Stimulated activated CD8-positive, alpha-beta memory T cell treated with anti-CD3 and anti-CD28 coated beads, Interleukin-4, amount 100 ng/mL, for 4 hours (primary cell): Measurements from ENCODE around the gene CPSF7.
A peak's percentile ranks its signal among the peaks of the same experiment; 100 is the strongest.
"Not testable (repeated sequence)": the region's sequence is repeated elsewhere in the genome, so short reads cannot be mapped to it uniquely, and the experiment has no call there.

Source experiments
- DNase-seq, 2 donors: peaks; one replicate each; pipeline ENCODE4 v3.0.0-alpha.2; 2020; ENCODE audit warnings: low read depth in 2 of 2, low spot score in 1 of 2

The CPSF7 gene

DNA sequence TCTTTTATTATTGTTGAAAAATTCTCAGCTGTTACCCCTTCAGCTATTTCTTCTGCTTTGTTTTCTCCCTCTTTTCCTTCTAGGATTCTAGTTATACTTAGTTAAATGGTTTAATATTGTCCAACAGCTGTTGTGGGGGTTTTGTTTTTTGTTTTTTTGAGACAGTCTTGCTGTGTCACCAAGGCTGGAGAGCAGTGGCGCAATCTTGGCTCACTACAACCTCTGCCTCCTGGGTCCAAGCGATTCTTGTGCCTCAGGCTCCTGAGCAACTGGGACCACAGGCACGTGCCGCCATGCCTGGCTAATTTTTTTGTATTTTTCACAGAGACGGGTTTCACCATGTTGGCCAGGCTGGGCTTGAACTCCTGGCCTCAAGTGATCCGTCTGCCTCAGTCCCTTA, 12.8 kb upstream of the CPSF7 start:
- DNase-seq = no peak

DNA sequence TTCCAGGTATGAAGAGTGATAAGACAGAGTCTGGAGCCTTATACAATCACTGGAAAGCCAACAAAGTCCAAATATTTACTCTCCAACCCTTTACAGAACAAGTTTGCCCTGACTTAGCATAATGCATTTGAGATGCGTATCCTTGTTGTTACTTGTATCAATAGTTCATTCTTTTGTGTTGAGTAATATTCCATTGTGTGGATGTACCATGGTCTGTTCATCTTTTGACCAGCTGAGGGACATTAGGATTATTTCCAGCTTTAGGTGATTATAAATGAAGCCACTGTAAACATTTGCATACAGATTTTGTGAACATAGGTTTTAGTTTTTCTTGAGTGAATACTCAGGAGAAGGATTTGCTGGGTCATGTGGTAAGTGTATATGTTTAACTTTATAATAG, 9.8 kb upstream of the CPSF7 start:
- DNase-seq = no peak

DNA sequence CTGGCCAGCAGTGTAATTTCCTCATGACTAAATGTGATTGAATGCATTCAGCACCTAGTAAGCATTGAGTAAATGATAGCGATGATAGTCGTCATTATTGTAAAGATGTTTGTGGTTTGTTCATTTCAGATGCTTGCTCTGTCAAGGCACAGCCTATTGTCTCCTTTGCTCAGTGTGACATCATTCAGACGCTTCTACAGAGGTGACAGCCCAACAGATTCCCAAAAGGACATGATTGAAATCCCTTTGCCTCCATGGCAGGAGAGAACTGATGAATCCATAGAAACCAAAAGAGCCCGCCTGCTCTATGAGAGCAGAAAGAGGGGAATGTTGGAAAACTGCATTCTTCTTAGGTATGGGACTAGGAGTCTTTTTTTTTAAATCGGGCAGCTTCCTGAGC, 7.7 kb upstream of the CPSF7 start:
- DNase-seq = no peak

DNA sequence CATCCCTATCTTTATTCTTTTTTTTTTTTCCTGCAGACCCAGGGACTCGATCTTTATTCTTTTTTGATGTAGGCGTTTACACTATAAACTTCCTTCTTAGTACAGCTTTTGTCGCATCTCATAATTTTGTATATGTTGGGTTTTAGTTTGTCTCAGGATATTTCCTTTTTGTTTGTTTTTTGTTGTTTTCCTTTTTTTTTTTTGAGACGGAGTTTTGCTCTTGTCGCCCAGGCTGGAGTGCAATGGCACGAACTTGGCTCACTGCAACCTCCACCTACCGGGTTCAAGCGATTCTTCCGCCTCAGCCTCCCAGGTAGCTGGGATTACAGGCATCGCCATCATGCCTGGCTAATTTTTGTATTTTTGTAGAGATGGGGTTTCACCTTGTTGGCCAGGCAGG, 1.1 kb upstream of the CPSF7 start:
- not testable (repeated sequence) for DNase-seq

DNA sequence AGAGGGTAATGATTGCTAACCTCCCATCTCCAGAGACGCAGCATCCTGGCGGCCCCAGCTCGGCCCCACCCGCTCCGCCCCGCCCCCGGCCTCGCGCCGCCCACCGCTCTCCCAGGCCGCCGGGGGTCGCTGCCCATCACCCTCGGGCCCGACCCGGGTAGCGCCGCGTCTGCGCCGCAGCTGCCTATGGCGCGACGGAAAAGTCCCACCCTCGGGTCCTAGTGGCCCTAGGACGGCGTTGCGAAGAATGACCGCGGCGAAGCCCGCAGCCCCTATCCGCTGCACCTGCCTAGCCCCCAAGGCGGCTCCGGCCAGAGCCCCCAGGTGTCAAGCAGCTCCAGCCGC, 457 bp downstream of the CPSF7 start:
- peak; percentile 15 to 50 for DNase-seq

DNA sequence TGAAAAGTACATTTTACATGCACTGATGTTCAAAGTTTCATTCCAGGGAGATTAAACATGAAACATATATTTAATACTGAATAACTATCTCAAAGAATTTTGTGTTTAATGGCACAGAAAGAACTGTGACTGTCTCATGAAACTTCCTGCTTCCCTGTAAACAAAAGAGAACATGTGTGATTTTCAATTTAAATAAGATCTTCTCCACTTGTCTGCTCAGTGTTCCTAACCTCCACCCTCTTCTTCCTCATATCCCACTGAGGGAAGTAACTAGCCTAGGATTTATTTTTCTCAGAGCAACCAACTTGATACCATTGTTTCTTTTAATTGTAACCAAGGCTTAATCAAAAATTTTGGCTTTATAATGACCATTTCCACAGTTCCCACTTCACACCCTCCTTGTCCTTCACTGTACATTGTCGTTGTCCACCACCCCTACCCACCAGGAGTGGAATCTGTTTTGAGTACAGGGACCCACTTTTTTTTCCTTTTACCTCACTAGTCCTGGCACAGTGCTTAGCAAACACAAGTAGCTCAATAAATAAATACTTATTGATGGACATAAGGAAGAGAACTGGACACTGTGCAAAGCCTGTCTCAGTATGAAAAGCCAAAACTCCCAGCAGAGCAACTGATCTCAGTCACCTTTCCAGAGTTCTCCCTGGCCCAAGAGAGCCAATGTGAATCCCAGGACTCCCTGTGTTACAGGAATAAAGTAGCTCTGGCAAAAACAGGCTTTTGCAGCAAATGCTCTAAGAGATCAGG, 4.2 kb downstream of the CPSF7 start:
- no peak for DNase-seq

DNA sequence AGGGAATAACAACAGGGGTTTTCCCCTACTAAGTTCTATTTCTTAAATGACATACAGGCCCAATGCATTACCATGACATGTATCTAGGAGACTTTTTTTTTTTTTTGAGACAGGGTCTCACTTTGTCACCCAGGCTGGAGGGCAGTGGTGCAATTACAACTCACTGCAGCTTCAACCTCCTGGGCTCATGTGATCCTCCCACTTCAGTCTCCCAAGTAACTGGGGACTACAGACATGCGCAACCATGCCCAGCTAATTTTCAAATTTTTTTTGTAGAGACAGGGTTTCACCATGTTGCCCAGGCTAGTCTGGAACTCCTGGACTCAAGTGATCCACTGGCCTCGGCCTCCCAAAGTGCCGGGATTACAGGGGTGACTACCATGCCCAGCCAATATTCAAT, 7.5 kb downstream of the CPSF7 start:
- no peak for DNase-seq

DNA sequence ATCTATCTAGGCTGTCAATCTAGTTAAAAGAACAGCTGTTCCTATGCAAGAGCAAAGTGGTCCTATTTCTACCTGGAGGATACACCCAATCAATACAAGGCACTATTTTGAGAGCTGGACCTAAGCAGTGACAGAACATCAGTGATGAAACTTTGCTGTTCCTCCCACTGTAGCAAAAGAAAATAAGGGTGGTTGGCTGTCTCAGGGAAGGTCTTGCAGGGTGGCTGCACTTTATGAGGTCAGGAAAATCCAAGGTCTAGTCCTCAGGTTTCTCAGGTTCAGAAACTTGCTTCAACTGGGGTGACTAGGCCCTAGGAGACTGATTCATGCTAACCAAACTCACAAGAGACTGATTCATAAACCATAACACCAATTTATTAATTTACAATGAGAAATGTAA, 11.6 kb downstream of the CPSF7 start:
- no peak for DNase-seq

DNA sequence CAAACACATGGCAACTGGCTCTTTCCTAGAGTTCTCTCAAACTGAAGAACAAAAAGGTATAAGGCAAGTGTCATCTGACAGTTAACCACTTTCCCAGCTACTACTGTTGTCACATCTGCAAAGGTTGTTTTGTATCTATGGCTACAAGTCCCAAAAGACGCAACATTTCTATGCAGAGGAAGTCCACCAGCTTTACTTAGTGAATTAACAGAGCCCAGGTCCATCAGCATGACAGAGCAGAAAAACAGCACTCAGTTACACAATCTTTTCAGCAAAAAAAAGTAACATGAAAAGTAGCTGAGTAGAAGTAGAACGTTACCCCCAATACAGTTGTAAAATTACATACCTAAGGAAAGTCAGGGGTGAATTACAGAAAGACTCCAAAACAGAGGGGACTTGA, 12.1 kb downstream of the CPSF7 start:
- no peak for DNase-seq

DNA sequence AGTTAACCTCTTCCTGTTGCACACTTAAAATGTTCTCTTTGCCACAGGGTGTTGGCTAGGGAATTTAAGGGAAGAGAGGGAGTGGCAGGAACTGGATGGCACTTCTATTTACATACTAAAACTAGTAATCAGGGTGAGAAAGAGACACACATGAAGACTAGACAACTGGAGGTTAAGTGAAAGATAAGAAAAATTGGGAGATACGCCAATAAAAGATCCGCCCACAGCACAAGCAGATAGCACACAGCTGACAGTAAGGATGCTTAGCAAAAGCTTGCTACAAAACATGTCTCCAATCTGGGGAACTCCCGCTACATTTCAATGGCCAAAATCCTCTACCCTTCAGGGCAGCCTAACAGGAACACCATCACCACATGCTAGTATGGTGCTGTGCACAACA, 12.8 kb downstream of the CPSF7 start:
- no peak for DNase-seq

DNA sequence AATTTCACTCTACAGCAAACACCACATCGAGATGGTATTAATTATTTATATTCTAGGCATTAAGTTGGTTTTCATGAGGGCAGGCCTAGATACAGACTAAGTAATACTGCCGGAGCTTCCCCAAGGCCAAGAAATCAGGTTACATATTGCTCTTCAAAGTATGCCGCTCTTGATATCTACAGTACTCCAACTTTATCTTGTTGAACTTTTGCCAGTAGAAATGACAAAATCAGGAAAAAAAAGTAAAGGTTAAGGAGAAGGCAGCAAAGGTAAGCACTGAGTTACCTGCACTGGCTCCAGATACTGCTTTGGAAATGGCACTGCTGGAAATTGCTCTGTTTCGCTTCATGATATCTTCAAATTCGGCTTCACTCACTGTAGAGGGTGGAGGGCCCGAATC, 14.4 kb downstream of the CPSF7 start:
- DNase-seq = no peak

DNA sequence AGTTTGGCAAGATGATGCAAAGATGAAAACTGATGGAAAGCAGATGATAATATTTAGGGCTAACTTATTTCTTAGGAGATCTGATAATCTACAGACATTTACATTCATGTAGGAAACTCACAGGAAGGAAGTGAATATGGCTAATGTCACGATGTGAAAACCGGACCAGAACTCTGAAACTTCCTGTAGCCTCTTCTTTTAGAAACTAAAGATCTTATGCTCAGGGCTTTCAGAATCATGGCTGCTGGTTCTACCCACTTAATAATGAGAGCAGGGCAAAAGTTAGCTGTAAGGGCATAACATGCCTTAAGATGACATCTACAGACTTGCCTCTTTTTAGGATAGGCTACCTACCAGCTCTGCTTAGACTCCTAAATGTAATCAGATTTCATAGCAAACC, 15.2 kb downstream of the CPSF7 start:
- no peak for DNase-seq

DNA sequence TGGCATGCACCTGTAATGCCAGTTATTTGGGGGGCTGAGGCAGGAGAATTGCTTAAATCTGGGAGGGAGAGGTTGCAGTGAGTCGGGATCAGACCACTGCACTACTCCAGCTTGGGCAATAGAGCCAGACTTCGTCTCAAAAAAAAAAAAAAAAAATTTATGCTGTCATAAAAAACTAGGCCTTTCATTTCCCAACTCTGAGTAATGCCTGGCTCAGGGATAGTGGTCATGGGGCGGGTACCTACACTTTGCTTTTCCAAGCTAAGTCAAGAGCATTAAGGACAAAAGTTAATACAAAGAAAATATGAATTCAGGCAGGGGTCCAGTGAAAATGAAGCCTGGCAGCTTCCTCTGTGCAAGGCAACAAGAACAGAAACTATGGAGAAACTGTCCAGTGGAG, 16.3 kb downstream of the CPSF7 start:
- no peak for DNase-seq

DNA sequence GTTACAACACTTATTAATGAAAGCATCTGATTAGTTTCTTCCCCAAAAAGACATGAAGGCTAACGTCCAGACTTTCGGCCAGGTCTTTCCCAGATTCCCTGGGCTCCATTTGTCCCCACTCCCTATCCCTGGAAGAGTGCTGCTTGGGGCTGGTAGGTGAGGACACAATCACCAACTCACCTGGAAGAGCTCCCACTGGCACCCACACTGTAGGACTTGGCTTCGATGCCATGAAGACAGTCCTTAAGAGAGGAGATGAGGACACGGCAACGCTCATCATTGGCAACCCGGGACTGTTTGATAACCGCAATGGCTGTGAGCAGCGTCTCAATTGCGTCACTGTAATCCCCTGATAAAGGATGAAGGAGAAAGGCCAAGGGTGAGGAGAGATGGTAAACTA, 18.2 kb downstream of the CPSF7 start:
- no peak for DNase-seq

DNA sequence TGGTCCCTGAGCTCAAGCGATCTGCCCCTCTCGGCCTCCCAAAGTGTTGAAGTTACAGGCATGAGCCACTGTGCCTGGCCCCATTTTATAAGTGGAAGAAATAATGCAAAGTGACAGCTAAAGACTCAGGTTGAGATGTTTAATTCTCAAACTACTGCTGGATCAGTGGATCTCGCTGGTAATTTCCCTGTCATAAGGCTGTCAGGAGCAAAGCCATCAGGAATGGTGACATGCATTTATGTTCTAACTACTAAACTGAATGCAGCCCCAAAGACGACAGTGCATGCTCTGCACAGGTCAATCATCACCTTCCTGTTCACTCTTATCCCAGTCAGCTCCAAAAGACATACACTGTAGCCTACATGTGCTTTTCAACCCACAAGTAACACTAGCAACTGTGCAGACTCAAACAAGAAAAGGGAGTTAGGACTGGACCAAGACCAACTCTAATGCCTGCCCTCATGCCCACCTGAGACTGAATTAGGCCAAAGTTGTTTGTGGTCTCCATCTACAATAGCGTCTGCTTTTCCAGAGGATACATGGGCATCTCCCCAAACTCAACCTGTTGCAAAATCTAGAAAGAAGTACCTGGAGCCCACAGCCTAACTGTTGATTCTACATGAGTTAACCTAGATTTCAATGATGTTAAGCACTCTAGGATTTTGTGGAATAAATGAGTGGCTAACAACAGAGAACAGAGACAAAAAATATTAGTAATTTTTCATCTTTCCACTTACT, 22.6 kb downstream of the CPSF7 start:
- no peak for DNase-seq

DNA sequence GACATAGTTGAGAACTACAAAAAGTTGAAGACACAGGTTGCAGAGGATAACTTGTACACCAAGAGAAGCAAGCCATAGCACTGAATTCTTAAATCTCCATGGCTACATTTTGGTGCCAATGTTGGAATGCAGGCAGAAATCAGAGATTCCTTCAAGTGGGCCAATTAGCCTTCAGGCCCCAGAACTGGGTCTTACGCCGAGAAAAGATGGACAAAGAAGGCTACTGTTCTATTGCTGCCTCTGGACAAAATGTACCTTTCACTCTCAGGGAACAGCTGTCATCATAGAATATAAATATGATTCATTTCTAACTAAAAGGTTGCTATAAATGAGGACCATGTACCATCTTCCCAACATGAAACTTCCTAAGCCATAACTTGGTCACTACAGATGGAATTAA, 23.7 kb downstream of the CPSF7 start:
- DNase-seq = no peak

DNA sequence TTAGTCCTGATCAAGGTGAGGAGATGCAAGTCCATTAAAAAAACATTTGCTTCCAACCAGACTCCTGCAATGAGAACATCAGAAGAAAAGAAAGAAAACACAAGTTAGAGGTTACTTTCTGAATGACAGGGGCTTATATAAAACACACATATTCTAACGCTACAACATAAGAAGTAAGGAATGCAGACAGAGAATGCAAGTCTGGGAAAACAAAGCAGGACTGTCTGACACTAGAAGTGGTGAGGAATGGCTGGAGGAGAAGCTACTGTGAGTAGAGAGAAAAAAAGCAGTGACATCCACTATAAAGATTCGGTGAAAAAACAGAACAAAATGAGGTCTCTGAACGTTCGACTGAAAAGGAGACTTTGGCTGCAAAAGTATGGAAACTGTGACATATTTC, 25.1 kb downstream of the CPSF7 start:
- DNase-seq = no peak

DNA sequence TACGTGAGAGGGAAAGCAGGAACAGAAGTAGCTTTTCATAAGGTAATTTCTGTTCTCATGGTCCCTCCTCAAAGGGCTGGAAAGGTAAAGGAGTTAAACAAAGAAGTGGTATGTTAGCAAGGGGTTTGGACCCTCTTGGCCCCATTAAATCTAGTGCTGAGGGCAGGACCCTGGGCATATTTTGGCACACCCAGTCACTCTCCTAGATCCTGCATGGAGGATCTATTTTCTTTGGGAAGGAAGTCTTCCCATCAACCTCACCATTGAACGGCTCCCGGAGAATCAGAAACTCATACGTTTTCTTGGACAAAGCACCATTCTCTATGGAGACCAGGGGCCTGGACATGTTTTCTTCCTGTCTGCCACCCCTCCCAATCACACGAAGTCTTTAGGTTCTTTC, 25.7 kb downstream of the CPSF7 start:
- DNase-seq = no peak

DNA sequence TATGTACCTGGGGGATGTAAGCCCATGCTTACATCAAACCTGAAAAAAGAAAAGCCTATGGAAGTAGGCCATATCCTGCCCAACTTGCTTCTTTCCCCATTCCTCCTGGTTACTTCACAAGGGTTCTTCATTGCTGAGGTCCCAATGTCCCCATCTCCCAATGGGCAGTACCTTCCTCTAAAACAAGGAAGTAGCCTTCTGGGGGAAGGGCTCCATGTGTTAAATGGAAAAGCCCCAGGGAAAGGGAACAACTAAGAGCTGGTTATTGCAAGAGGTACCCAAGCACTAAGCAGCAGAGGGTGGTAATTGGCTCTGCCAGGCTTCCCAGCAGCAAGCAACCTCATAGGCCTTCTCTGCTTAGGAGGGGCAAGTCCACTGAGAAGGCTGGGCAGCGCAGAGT, 26.1 kb downstream of the CPSF7 start:
- DNase-seq = no peak

DNA sequence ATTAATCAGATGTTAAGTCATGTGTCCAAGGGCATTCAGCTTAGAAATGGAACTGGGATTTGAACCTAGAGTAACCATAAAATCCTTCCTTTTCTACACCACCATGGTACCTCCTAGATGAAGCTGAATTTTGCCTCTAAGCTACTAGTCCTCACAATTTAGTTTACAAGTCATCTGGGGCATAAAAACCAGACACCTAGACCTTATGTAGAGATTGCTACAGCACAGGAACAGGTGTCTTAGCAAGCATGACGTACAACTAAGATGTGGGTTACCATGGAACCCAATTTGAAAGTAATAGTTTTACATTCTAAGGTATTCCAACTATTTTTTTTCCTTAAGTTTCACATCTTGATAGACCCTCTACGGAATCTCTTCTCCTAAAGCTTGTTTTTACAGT, 28.2 kb downstream of the CPSF7 start:
- DNase-seq = no peak

DNA sequence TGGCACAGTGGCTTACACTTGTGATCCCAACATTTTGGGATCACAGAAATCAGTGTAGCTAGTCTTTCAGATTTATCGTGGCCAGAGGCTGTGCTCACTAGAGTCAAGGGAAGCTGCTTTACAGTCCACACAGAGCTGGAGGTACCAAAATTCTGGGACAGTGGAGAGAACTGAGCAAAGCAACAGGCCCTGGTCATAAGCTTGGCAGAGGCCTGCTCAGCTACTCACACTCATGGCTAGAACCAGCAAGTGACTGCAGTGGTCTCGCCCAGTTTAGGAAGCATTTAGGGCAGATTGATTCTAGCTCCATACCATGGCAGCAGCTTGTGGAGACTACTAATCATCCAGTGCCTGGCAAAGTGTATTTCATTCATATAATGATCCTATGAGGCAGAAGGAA, 28.6 kb downstream of the CPSF7 start:
- DNase-seq = no peak

DNA sequence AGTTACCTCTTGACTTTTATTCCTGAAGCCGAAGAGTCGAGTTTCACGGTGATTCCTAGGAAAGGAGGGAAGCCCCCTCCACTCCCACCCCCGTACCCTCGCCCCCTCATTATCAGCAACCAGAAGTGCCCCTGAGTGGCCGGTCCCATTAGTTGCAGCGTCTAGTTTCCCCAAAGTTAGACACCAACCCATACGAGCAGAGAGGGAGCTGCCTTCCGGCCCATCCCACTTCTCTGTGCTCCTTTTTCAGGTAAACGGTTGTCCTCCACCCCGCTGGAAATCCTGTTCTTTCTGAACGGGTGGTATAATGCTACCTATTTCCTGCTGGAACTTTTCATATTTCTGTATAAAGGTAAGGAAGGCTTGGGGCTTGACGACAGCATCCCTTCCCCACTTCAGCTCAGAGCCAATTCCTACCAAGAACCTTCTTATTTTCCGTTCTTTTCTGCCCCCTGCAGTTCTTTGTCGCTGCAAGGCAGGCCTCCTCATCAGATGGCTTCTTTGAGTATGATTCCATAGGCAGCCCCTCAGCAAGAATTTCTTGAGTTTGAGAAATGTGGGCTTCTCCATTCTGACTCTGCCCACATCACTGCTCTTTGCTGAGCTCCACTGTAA, 36.7 kb downstream of the CPSF7 start:
- DNase-seq = no peak

DNA sequence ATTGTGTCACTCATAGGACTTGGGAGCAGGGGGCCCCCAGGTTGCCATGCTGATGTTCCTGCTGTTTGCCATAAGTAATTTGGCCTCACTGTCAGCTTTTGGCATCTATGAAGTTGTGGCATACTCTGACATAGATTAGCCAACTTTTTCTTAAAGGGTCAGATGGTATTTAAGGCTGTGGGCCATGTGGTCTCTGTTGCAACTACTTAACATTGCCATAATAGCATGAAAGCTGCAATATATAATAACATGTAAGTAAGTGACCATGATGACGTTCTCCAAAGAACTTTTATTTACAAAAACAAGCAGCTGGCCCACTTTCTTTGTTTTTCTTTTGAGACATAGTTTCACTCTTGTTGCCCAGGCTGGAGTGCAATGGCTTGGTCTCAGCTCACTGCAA, 39.6 kb downstream of the CPSF7 start:
- no peak for DNase-seq
